Hematopoietic multipotent progenitor cell treated with erythropoietin and hydrocortisone succinate and interleukin-3 and kit ligand, for 8 days (in vitro differentiated cells): ENCODE results near the gene ABHD4.
"Not testable (repeated sequence)": the region's sequence is repeated elsewhere in the genome, so short reads cannot be mapped to it uniquely, and the experiment has no call there.

ENCODE experiments used
- DNase-seq: peaks from one replicate; pipeline ENCODE4 v3.0.0-alpha.2; 2015

The ABHD4 gene

GRCh38 chr14:22593189-22593588 lies 4.9 kb upstream of the ABHD4 start:
- DNase-seq = no peak

GRCh38 chr14:22593601-22594000 lies 4.5 kb upstream of the ABHD4 start:
- peak; percentile 67 for DNase-seq

GRCh38 chr14:22594156-22594716 lies 3.9 kb upstream of the ABHD4 start:
- peak; percentile 24 for DNase-seq

GRCh38 chr14:22596354-22596879 lies 1.7 kb upstream of the ABHD4 start:
- DNase-seq = no peak

DNA sequence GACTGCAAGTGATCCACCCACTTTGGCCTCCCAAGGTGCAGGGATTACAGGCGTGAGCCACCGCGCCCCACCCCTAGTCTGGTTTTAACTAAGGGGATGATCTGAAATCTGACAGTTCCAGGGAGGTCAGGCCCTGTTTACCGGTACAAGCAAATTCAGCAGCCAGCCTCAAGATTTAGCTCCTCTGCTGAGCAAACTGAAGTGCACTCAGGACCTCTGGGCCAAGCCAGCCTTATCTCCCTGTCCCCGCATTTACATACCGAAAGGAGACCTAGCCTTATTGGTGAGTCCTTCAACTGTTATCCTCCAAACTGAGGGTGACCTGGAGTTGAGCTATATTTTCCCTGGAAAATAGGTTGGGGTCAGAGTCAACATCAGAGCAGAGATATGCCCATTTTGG lies 835 bp upstream of the ABHD4 start:
- DNase-seq = no peak

GRCh38 chr14:22597771-22598098 lies 365 bp upstream of the ABHD4 start:
- DNase-seq = no peak

- DNase-seq = peak; percentile 43
Measured at GRCh38 chr14:22598896-22599244, 770 bp downstream of the ABHD4 start.

DNA sequence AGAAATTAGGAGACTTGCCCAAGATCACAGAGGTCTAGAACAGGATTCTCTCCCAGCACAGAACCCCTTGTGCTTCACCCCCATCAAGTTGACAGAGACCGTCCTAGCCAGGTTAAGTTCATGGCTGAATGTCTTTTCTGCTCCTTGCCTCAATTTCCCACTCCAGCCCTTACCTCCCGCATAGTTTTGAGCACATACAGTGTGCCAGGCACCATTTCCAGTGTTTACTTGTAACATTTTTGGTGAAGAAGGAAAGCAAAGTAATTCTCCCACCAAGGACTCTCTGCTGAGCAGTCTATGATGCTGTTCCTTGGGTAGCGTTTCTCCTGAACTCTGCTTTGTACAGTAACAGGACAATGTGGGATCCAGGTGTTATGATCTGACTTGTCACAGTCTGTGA lies 1.2 kb downstream of the ABHD4 start:
- DNase-seq = no peak

DNA sequence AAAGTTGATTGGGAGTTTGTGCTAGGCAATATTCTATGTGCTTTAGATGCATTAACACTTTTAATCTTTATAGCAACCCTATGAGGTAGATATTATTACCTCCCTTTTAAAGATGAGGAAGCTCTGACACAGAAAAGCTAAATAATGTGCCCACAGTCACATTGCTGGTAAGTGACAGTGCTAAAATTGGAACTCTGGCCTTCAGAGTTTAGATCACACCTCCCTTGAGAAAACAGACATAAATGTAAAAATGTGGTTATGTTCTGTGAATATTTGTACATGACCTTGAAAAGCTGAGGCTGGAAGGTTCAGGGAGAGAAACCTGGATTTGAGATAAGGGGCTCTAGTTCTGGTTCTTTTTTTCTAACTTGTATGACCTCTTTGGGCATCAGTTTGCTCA lies 1.9 kb downstream of the ABHD4 start:
- no peak for DNase-seq

DNA sequence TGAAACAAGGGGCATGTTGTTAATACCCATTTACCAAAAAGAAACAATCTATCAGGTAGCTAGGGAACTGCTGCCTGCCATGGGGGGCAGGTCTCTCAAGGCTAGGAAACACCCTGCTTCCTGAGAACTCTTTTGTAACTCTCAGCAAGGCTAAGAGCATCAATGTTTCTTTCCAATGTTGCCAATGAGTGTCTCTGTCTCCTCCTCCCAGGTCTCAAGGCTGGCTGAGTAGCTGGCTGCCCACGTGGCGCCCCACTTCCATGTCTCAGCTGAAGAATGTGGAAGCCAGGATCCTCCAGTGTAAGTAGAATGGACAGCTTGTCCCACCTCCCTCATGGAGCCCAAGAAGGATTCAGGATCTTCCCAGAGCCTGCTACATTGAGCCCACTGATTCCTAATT lies 3.4 kb downstream of the ABHD4 start:
- no peak for DNase-seq

DNA sequence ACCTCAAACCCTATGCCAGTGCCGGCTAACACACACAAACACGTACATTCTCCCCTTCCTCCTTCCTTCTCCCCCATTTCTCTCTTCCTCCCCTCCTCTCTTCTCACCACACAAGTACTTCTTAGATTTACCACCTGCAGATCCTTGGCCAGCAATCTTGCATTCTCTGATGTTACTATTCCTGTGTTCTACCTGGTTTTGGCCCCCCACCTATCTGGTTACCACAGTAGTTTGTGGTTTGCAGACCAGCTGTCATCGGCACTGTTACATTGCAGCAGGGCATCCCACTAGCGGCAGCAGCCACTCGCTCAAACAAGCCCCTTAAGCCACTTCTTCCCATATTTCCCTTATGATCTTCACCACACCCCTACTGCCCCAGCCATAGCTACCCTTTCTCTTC lies 3.9 kb downstream of the ABHD4 start:
- DNase-seq = no peak

DNA sequence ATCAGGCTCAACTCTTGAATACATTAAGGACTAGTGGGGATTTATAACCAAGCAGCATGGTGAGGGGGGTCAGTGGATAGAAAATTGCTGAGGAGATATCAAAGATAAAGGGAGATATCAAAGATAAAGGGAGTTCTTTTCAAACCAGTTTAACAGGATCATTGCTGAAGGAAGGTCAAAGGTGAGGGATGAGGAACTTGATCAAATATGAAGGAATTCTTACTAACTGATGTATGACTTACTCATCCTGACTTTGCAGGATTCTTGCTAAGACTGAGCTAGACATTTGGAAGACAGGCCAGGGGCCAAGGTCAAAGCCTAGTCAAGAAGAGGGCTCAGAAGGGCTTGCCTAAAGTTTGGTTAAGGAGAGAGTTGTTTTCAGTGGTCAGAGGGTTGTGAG lies 4.8 kb downstream of the ABHD4 start:
- no peak for DNase-seq

- no peak for DNase-seq
Measured at GRCh38 chr14:22606380-22606779, 8.3 kb downstream of the ABHD4 start.

DNA sequence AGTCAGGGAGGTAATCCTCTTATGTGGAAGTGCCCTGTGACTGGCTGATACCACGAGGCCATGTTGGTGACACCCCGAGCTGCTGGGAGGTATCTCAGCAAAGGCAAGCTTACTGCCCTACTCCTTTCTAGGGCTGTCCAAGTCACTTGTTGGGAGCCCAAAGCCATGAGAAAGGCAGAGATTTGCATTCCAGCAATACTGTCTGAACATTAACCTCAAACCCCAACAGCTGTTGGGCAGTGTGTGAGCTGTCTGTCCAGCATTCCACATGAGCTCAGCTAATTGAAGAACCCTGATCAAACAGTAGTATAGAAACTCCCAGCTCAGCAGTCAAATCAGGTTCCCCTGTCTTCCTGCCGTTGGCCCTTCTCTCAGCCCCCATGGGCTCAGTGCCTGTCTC lies 9.2 kb downstream of the ABHD4 start:
- DNase-seq = no peak

GRCh38 chr14:22610931-22611330 lies 12.8 kb downstream of the ABHD4 start:
- no peak for DNase-seq

DNA sequence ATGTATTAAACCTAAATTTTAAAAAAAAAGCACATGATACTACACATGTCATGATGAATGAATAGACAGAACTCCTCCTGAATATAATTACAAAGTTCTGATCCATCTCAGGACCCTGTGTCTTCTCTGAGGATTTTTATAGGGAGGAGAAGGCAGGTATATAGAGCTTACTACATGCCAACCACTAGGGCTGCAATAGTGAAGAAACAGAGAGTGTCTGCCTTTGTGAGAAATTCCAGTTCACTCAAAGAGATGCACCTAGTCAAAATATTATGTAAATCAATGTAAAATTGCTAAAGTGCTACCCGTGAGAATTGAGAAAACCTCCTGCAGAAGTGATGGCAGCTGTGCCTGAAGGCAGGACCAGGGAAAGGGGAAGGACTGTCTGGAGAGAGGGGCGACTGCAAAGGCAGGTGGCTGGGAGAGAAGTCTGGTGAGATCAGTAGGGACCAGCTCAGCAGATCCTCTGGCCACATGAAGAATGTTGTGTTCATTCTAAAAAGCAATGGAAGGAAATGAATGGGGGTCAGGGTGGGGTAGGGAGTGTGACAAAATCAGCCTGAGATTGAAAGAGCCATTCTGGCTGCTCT lies 15.1 kb downstream of the ABHD4 start:
- no peak for DNase-seq

DNA sequence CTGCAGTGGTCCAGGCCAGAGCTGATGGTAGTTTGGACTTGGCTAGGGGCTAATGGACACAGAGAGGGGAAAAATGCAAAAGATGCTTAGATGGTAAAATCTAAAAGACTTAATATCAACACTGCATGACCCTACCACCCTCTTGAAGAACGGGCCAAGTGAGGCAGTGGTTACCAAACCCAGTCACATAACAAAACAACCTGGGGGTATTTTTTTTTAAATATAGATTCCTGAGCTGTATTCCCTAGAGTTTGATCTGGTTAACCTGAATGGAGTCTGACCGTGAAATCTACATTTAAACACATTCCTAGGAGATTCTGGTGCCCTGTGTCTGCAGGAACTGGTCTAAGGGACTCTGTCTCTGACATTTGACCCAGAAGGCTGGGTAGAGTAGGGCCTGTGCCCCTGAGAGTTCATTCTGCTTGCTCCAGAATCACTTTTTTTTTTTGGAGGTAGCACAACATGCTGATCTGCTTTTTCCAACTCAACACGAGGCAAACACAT lies 15.7 kb downstream of the ABHD4 start:
- DNase-seq = no peak

- DNase-seq = no peak
Measured at GRCh38 chr14:22614240-22614799, 16.2 kb downstream of the ABHD4 start.

DNA sequence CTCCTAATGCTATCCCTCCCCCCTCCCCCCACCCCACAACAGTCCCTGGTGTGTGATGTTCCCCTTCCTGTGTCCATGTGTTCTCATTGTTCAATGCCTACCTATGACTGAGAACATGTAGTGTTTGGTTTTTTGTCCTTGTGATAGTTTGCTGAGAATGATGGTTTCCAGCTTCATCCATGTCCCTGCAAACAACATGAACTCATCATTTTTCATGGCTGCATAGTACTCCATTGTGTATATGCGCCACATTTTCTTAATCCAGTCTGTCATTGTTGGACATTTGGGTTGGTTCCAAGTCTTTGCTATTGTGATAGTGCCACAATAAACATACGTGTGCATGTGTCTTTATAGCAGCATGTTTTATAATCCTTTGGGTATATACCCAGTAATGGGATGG lies 17.7 kb downstream of the ABHD4 start:
- DNase-seq = not testable (repeated sequence)

DNA sequence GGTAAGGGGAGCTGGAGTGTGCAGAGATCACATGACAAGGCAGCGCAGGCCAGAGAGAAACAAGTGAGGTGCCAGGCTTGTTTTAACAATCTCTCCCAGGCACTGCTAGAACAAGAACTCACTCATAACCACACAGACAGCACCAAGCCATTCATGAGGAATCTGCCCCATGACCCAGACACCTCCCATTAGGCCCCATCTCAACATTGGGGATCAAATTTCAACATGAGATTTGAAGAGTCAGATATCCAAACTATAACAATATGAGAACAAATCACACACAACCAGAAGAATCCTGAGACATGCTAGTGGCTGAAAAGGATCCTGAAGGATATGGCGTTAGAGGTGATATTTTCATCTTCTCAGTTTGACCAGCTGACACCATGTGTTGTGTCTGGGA lies 24.2 kb downstream of the ABHD4 start:
- no peak for DNase-seq

DNA sequence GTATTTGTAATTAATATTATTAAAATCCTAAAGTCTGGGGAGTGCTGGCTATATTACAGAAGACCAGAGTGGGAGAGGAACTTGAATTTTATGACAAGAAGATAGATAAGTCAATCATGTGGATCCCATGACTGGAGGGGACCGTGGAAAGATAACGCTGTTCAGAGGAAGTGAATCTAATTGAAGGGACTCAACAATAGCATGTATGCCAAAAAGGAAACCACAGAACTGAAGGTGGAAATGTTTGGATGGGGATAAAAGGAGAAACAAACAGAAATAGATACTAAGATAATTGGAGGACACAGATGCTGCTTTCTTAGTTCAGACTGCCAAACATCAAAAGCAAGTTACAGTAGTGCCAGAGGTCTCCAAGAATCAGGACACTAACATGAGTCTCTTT lies 24.9 kb downstream of the ABHD4 start:
- peak; percentile 73 for DNase-seq

DNA sequence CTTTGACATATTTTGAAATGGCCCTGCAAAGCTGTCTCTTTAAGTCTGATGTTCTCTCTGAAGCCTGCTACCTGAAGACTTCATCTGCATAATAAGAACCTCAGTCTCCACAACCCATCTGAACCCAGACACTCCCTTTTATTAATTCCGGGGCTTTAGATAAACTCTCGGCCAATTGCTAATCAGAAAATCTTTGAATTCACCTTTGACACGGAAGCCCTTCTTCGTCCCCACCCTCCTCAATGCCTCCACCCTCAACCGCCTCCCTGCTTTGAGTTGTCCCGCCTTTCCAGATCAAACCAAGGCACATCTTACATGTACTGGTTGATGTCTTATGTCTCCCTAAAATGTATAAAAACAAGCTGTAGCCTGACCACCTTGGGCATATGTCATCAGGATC lies 28.5 kb downstream of the ABHD4 start:
- DNase-seq = peak; percentile 50

- DNase-seq = no peak
Measured at GRCh38 chr14:22627506-22628263, 29.6 kb downstream of the ABHD4 start.

GRCh38 chr14:22629361-22629760 lies 31.3 kb downstream of the ABHD4 start:
- DNase-seq = no peak
